ENCODE measurements around the gene TBC1D4.

TBC1D4 gene

DNA sequence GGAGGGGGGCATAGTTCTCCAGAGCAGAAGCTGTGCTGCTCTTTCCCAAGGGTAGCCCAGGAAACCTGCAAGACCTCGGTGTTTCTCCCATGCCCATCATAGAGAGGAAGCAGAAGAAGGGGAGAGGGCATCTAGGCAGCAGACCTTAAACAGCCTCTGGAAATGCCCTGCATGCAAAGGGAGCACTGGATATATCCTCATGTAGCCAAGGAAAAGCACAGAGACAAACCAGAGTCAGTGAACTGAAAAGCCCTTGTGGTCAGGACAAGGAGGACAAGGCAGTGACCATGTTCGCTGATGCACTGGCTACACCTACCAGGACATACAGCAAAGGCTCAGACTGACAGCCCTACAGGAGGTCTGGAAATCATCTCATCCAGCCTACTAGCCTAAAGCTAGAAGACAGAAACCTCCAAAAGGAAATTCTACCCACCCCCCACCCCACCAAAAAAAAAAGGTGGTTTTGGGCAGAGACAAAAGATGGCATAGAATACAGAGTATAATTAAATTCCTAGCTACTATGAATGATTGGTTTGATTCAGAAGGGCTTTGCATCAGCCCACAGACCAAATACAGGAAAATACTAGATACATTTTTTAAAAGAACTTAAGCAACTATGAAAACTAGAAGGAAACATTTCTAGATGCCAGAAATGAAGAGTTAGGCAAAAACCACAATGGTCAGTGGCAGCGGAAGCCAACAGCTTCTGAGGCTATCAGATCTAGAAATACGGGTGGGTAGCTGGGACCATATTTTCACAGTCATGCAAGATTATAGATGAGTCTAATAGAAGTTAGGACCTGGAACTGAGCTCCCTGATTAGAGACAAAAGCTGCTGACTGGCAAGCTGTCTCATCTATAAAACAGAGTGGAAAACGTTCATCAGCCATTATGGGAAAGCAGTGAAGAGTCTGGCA, 4.4 kb upstream of the TBC1D4 start:
- no peak for DNase-seq (ENCODE audit: low read depth in 1 of 2, low spot score in 1 of 2)

DNA sequence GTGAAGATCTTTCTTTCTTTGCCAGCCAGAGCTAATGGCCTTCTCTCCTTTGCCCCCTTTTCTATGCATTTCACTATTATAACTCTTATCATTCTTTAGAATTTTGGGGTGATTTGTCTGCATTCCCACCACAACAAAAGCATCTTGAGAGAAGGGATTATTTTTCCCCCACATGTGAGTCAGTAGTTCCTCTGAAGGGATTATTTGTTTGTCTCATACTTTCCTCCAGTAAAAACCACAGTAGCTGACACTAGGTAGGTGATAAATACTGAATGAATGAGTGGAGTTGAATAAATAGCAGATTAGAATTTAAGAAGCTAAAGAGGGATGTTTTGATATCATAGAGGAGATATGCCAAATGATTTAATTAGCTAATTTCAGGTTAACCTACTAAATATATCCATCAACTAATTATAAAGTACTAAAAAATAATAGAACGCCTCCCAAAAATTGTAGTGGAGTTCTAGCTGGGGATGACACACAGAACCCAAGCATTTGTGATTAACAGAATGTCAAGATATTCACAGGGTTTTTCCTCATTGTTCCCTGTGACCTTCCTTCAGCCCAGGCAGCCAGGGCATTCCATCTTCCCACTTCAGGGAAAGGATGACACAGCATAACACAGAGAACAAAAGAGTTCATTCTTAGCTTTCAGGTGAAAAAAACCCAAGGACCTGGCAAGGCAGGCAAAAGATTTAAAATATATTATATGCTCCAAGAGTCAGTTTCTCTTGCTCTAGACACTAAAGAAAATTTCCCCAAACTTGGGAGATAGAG, 3.5 kb upstream of the TBC1D4 start:
- DNase-seq (ENCODE audit: low read depth in 1 of 2, low spot score in 1 of 2) = no peak

DNA sequence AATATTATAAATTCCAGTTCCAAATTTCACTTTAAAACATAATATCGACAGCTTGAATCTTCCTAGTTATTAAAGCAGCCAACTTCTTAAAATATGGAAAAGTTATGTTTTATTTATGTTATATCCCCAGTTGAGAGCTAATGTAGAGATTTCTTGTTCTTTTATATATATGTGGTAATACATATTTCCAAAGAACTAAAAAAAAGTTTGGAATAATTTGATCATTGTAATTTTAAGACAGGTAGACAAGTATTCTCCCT, 781 bp upstream of the TBC1D4 start:
- DNase-seq (ENCODE audit: low read depth in 1 of 2, low spot score in 1 of 2) = no peak

DNA sequence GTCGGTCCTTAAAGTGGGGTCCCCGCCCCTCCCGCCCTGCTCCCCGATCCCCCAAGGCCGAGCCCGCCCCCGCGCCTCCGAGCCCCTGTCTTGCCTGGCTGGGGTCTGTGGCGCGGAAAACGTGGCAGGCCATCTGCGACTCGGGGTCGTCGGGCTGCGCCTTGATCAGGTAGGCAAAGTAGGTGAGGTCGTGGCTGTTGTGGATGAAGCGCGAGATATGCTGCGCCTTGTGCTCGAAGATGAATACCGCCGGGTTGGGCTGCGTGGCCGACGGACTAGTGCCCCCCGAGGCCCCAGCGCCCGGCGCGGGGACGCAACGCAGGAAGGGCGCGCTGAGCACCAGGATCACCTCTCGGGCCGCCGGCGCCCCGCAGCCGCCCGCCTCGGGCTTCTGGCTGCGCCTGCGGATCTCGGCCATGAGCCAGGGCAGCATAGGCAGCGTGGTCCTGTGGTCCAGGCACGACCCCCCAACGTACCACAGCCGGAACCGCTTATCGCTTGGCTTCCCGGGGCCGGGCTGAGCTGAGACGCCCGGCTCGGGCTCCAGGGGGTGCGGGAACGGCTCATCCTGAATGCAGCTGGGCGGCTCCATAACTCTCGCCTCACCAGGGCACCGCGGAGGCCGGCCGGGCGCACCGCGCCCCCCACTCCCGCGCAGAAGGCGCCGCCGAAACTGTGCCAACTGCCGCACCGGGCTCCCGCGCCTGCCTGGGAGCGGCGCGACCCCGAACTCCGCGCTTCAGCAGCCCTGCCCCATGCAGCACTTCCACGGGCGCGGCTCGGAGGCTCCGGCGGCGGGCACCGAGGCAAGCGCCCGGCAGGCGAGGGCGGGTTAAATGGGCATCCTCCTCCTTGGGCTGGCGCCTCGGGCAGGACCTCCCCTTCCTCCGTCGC, 546 bp downstream of the TBC1D4 start:
- no peak for DNase-seq (ENCODE audit: low read depth in 1 of 2, low spot score in 1 of 2)

DNA sequence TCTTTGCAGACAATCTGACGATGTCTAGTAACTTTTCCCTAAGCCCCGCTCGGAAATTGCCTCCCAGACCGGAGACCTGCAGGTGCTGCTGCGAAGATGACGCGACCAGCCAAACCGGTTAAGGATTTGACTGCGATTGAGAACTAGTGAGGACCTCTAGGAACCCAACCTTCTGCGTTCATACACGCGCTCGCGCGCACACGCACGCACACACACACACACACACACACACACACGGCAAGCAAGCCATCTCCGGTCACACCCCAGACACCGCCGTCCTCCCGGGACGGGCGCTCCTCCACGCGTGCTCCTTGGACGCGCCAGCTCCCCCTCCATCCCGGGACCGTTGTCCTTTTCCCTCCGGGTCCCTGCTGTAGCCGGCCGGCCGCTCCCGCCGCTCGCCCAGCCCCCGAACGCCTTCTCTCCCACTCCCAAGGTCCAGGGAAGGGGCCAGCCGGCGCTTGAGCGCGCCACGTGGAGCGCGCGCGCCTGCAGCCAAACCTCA, 1.2 kb downstream of the TBC1D4 start:
- no peak for DNase-seq (ENCODE audit: low read depth in 1 of 2, low spot score in 1 of 2)

DNA sequence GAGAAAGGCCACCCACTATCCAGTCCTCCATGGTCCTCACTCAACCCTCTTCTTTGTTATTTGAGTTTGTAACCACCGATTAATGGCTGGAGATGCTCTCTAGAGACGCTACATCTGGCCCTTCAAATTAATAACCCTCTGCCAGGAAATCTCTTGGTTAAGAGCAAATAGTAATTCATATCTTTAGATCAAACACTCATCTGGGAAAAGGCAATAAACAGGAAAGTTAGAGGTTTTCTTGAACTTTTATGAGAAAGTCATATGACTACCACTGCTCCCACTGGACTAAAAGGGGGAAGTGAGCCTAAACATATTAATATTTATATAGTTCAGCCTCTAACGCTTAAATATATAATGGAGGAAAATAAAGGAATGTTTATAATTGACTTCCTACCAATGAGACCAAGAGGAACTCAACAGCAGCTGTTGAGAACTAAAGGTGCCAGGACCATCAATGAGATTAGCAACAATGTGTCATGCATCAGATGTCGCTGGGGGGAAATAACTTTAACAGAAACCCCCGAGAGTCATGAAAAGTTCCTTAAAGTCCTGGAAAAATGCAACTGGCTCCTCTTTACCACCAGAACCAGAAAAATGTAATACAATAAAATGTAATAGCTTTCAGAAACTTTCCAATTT, 2.7 kb downstream of the TBC1D4 start:
- DNase-seq (ENCODE audit: low read depth in 1 of 2, low spot score in 1 of 2) = no peak

DNA sequence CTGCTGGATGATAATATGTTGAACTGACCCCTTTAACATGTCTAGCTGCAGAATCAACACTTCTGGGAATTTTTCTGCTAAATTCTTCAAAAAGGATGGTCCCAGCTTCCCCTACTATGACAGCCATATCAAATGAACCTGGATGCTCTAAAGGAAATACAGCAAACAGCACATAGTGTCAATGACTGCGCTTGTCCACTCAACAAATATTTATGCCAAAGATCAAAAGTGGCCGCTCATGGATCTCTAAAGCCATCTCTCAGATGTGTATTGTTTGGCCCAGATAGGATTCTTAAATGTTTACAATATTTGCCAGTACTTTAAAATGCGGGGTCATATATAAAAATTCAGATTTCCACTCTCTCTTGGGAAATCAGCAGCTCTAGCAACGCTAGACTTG, 3.3 kb downstream of the TBC1D4 start:
- DNase-seq (ENCODE audit: low read depth in 1 of 2, low spot score in 1 of 2) = no peak

DNA sequence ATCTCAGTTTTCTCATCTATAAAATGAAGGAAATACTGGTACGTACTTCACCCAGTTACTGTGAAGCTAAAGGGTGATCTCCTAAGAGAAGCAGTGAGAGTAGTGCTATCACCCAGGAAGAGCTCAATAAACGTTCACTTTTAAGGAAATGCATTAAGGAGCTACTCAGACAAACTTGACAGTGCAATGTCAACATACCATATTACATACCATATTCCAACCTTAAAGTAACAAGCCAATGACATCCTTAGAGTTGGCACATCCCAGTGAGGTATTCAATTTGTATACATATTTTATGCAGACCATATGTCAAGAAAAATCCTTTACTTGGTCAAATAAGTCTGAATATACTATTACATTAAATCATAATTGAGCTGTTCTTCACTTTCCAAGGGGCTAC, 7.0 kb downstream of the TBC1D4 start:
- DNase-seq (ENCODE audit: low read depth in 1 of 2, low spot score in 1 of 2) = no peak

DNA sequence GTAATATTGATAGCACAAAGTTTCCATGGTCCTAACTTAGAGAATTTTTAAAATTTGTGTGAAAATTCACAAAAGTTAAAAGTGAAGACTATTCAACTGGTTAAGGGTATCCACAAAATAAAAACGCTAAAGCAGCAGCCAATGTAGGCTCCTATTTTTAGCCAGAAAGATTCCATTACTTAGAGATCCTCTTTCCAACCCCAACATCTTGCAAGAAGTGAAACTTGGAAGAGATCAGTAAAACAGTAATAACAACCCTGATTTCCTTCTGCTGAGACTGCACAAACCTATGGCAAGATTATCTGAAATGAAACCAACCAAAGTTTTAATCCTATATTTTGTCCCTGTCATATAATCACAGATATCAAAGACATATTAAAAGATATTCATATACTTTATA, 8.5 kb downstream of the TBC1D4 start:
- DNase-seq (ENCODE audit: low read depth in 1 of 2, low spot score in 1 of 2) = no peak

DNA sequence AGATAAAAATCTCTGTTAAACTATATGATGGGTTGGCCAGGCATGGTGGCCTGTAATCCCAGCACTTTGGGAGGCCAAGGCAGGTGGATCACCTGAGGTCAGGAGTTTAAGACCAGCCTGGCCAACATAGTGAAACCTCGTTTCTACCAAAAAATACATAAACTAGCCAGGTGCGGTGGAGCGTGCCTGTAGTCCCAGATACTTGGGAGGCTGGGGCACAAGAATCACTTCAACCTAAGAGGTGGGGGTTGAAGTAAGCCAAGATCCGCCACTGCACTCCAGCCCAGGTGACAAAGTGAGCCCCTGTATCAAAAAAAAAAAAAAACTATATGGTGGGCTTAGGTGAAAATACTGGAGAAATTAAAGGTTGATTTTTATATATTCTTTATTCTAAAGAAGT, 11.3 kb downstream of the TBC1D4 start:
- no peak for DNase-seq (ENCODE audit: low read depth in 1 of 2, low spot score in 1 of 2)

DNA sequence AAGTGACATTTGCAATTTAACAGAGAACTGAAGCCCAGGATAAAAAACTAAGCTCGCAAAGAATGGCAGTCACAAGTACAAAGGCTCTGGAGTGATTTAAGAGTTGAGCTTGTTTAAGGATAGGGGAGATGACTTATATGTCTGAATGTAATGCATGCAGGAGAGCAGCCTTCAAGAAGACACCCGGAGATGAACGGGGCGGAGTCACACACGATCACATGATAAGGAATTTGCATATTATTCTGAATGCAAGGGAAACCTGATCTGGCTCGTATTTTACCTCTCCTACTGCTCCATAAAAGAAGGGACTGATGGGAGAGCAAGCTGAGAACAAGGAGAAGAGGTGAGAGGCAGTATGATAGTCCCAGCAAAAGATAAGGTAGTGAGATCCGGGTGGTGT, 12.9 kb downstream of the TBC1D4 start:
- DNase-seq (ENCODE audit: low read depth in 1 of 2, low spot score in 1 of 2) = no peak

DNA sequence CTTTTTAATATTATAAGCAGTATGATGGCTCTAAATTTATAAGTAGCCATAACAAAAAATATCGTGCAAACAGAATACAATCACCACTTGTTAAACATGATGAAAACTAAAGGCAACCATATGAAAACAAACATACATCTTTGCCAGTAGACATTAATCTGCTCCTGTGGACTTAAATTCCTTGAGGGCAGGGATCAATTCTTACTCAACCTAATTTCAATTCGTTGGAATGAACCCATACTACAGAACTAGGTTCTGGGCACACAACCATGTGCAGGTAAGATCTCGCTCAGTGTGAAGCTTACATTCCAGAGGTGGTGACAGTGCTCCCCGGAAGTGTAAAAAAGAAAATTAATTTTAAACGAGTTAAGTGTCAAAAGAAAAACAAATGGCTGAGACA, 13.4 kb downstream of the TBC1D4 start:
- DNase-seq (ENCODE audit: low read depth in 1 of 2, low spot score in 1 of 2) = no peak

DNA sequence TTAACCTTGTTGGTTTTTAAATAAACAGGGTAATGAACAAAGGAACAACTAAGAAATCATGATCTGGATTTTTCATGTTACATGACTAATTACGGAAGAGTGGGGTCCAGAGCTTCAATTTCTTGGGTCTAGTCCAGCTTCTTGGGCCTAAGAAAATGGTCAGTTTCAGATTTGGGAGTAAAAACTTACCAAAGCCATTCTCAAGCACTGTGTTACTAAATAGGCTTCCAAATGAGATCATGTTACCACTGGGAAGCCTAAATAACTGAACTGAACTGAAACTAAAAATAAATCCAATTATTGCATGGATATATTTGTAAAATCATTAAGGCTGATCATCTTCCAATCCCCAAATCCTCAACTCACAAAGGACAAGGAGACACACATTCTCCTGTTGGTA, 13.9 kb downstream of the TBC1D4 start:
- no peak for DNase-seq (ENCODE audit: low read depth in 1 of 2, low spot score in 1 of 2)

DNA sequence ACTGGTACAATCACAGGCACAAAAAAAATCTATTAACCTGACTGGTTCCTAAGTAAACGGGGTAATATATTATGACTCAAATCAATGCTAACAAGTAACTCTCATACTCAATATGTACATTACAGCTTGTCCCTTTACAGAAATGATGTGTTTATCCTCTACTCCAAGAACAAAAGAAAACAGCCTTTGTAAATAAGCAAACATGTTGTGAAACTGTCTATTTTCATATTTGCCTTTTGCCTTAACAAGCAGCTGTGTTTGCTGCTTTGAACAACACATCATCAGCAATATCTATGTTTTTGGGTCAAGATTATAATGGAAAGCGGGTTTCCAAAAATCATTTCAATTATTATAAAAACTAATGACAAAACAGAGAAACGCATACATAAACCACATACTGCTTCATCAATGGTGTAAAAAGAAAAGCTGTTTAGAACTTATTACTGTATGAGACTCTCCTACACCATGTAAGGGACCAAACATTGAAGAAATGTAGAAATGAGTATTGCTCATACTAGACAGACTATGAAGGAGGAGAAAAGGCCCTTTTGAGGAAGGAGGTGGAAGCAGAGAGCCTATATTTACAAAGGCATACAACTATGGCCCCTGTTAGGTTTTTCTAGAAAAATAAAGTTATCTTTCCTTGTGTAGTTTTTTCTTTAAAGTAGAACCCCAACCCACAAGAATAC, 14.8 kb downstream of the TBC1D4 start:
- no peak for DNase-seq (ENCODE audit: low read depth in 1 of 2, low spot score in 1 of 2)

DNA sequence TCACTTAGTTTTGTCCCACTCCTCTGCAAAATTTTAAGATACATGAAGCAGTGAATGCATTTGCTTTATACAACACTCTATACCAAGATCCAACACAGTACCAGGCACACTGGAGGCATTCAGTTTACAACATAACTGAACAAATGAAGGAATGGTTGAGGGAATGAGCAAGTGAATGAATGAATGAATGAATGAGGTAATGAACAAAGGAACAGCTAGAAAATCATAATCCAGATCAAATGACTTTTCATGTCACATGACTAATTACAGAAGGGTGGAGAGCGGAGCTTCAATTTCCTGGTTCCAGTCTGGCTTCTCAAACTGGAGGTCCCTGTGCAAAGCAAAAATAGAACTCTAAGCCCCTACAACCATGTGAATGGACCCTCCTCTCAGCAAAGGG, 16.7 kb downstream of the TBC1D4 start:
- no peak for DNase-seq (ENCODE audit: low read depth in 1 of 2, low spot score in 1 of 2)

DNA sequence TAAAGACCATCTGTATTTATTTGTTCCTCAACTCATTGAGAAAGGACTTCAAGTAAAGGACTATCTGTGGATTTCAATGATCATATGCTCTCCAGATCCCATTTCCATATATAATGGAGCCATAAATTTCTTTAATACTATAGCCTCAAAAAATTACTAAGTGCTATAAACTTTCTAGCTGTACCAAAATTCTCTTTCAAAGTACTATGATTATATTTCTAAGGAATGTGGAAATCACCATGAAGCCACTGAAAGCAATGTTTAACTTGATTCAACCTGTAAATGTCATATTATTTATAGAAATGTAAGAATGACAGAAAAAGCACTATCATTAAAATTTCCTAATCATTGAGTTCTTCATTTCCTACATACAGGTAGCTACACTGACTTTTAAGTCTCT, 20.7 kb downstream of the TBC1D4 start:
- no peak for DNase-seq (ENCODE audit: low read depth in 1 of 2, low spot score in 1 of 2)

DNA sequence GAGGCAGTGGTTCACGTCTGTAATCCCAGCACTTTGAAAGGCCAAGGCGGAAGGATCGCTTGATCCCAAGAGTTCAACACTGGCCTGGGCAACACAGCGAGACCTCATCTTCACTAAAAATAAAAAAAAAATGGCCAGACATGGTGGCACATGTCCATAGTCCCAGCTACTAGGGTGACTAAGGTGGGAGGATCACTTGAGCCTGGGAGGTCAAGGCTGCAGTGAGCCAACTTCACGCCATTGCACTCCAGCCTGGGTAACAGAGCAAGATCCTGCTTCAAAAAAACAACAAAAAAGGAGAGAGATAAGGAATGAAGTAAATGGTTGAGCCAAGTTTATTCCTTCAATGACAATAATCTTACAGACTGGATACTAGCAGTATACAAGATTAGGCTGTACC, 21.3 kb downstream of the TBC1D4 start:
- no peak for DNase-seq (ENCODE audit: low read depth in 1 of 2, low spot score in 1 of 2)

DNA sequence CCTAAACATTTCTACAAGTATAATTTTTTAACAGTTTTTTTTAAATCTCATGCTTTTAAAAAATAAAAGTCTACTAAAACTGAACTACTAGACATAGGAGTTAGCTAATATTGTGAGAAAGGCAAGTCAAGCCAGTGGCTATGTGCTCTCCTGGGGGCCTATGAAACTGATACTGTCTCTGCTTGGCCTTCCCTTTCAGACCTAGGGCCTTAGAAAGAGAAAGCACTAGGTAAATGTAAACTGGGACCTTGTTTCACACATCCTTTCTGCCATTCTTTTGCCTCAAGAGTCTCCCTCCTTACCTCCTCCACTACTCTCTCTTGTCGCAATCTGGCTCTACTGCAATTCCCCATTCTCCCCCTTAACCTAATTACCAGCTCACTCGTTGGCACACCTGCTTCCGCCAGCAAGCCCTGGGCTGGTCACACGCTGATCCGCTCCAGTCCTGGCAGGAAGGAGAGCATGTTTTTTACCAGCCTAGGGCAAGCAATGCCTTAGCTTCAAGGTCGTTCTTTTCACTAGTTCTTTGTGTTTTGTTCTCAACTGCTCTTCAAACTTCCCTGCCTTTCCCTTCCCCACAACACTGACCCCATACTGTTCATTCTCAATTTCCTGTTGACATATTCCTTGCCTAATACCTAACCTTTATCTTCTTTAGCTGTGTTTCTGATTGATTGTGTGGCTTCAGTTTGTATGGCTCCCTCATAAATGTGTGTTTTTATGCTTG, 23.1 kb downstream of the TBC1D4 start:
- no peak for DNase-seq (ENCODE audit: low read depth in 1 of 2, low spot score in 1 of 2)

DNA sequence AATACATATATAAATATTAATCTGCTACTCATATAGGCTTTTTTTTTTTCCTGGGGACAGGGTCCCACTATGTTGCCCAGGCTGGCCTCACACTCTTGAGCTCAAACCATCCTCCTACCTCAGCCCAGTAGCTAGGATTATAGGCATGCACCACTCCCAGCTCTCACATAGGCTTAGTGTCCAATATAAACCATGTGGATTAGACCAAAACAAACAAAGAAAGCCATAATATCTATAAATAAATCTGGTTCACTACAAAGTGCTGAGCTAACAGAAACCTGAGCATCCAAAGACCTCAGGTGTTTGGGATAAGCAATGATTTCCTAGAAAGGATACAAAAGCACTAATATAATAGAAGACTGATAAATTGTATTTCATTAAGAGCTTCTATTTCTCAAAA, 26.0 kb downstream of the TBC1D4 start:
- DNase-seq (ENCODE audit: low read depth in 1 of 2, low spot score in 1 of 2) = no peak

DNA sequence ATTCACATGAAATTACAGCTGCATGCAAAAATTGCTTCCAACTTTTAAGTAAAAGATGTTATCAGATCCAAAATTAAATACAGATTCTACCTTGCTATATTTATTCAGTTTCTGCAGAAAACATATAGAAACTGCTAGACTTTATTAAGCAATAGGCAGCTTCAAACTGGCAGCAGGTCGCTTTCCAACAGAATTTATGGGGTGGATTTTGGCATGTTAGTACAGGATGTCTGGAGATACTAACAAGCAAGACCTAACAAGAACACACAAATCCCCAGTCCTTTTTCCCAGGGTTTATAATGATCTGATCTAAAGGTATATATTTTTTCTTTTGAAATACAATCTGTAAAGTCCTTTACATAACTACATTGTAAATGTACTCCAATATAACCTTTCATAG, 27.5 kb downstream of the TBC1D4 start:
- no peak for DNase-seq (ENCODE audit: low read depth in 1 of 2, low spot score in 1 of 2)

Data from activated T-helper 1 cell treated with anti-CD3 and anti-CD28 coated beads, Interleukin-2, amount 50 U/mL, for 16 hours (primary cell).